Smooth muscle cell (in vitro differentiated cells): ENCODE results near the gene MFF. TPM values are rescaled to one million over a fixed set of nuclear protein-coding genes. Genes with fewer than 3 reads are reported as not detected.

Experiments used
- DNase-seq: peaks from one replicate; lab custom pipeline; 2025; ENCODE audit not compliant: unreplicated experiment; lab: John Stamatoyannopoulos, UW
- H2AFZ ChIP-seq: fragments of 200-600 bp; sonication (generic); 2 replicates; pipeline ENCODE4 v1.6.0; 2016; ENCODE audit warnings: antibody characterized with exemption, low read depth, mild to moderate bottlenecking
- H3F3A ChIP-seq: fragments of 200-600 bp; sonication (generic); 2 replicates; pipeline ENCODE4 v1.6.0; 2017; ENCODE audit warnings: antibody characterized with exemption, low read depth
- H3K27ac ChIP-seq: fragments of 200-600 bp; sonication (generic); 2 replicates; pipeline ENCODE4 v1.5.1; 2016; ENCODE audit warnings: low read depth, mild to moderate bottlenecking
- H3K27me3 ChIP-seq: fragments of 200-600 bp; sonication (generic); 2 replicates; pipeline ENCODE4 v1.6.1; 2016; ENCODE audit warnings: low read depth, mild to moderate bottlenecking
- H3K36me3 ChIP-seq: fragments of 200-600 bp; sonication (generic); 2 replicates; pipeline ENCODE4 v1.5.1; 2016; ENCODE audit warnings: low read depth
- H3K4me1 ChIP-seq: fragments of 200-600 bp; sonication (generic); 2 replicates; pipeline ENCODE4 v1.5.1; 2016; ENCODE audit warnings: low read depth
- H3K4me2 ChIP-seq: fragments of 200-600 bp; sonication (generic); 2 replicates; pipeline ENCODE4 v1.6.0; 2016; ENCODE audit warnings: mild to moderate bottlenecking
- H3K4me3 ChIP-seq: fragments of 200-600 bp; sonication (generic); 2 replicates; pipeline ENCODE4 v1.5.1; 2016; ENCODE audit warnings: mild to moderate bottlenecking
- H3K79me2 ChIP-seq: fragments of 200-600 bp; sonication (generic); 2 replicates; pipeline ENCODE4 v1.6.0; 2016; ENCODE audit warnings: low read depth, mild to moderate bottlenecking
- H3K9ac ChIP-seq: fragments of 200-600 bp; sonication (generic); 2 replicates; pipeline ENCODE4 v1.6.0; 2016; ENCODE audit warnings: low read depth
- H3K9me3 ChIP-seq: fragments of 200-600 bp; sonication (generic); replicated peaks from 2 replicates; pipeline ENCODE4 v1.5.1; 2016; ENCODE audit warnings: low read depth
- H4K20me1 ChIP-seq: fragments of 200-600 bp; sonication (generic); 2 replicates; pipeline ENCODE4 v1.6.0; 2016; ENCODE audit warnings: low read depth
- WGBS: methylation state at CpG from one replicate; pipeline ENCODE4 v1.1.7; 2016; ENCODE audit warnings: low lambda C conversion rate; 5-methylcytosine and 5-hydroxymethylcytosine counted together
- polyA plus RNA-seq: library from polyadenylated mRNA; unstranded; fragments of >200 nt; fragmentation: Nextera tagmentation; extraction: Ambion mirVana; gene quantifications from 2 replicates; pipeline ENCODE4 v1.2.1, GENCODE V29; 2016
- total RNA-seq: library from RNA; depleted of rRNA; stranded (reverse); fragments of >200 nt; gene quantifications from 2 replicates; pipeline ENCODE4 v1.2.3, GENCODE V29; 2014
- TF ChIP-seq, protein P1 (sequence below): fragments of 200-600 bp; sonication (generic); IDR thresholded peaks from 2 replicates; pipeline ENCODE4 v1.5.1; 2017; ENCODE audit warnings: borderline replicate concordance, mild to moderate bottlenecking, antibody characterized with exemption; ENCODE audit not compliant: insufficient read depth, poor library complexity, severe bottlenecking

MFF gene
- total and polyA plus RNA-seq, 2 experiments from 2014 or later: 106 to 121 TPM

DNA sequence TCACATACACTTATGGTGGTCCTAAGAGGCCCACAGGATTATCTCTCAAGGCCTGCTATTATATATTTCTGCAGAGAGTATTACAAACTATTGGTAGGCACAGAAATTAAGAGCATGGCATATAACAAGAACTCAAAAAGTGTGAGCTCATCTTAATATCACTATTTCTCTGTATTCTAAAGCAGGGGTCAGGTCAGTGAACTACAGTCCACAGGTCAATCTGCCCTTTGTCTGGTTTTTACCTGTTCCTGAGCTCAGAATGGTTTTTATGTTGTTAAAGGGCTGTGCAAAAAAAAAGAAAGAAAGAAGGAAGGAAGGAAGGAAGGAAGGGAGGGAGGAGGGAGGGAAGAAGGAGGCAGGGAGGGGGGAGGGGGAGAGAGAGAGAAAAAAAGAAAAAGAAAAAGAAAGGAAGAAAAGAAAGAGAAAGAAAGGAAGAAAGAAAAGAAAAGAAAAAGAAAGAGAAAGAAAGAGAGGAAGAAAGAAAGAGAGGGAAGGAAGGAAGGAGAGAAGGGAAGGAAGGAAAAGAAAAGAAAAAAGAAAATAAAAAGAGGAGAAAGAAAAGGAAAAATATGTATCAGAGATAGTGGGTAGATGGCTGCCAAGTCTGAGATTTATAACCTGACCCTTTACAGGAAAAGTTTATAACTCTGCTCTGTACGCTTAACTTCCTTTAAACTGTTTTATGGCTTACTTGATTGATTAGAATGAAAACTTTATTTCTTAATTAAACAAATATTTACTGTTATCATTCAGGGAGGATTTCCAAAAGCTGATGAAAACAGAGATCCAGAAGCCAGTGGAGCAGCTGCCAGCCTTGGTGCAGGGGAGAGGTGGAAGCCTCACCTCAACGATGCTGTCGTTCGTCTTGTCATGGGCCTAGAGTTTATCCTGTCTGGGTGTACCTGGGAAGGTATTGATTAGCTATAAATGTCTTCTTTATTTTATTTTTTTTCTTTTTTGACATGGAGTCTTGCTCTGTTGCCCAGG, 73.9 kb downstream of the MFF start:
- TF ChIP-seq, protein P1, sequence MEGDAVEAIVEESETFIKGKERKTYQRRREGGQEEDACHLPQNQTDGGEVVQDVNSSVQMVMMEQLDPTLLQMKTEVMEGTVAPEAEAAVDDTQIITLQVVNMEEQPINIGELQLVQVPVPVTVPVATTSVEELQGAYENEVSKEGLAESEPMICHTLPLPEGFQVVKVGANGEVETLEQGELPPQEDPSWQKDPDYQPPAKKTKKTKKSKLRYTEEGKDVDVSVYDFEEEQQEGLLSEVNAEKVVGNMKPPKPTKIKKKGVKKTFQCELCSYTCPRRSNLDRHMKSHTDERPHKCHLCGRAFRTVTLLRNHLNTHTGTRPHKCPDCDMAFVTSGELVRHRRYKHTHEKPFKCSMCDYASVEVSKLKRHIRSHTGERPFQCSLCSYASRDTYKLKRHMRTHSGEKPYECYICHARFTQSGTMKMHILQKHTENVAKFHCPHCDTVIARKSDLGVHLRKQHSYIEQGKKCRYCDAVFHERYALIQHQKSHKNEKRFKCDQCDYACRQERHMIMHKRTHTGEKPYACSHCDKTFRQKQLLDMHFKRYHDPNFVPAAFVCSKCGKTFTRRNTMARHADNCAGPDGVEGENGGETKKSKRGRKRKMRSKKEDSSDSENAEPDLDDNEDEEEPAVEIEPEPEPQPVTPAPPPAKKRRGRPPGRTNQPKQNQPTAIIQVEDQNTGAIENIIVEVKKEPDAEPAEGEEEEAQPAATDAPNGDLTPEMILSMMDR: no peak
- H3K27me3 ChIP-seq: no peaks in the 10 kb centered on the region

DNA sequence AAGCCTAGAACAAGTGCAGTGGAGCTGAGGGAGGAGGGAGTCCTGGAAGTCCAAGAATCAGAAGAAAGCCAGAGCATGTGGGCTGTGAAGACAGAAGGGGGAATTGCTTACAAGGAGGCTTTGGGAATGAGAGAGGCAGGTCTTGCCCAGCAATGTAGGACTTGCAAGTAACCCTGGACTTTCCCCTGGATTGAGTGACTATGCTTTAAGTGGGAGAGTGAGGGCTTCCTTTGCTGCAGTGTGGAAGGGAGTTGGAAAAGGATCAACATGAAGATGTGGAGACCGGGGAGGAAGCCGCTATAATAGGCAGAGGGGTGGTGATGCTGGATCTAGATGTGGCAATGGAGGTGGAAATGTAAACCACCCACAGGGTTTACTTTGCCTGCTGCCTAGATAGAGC, 76.5 kb downstream of the MFF start:
- no peak overlapping the region for H2AFZ ChIP-seq
- H3K27me3 ChIP-seq: no peaks in the 10 kb centered on the region
- no peaks in the 10 kb centered on the region for H3F3A ChIP-seq
- no peaks in the 10 kb centered on the region for H3K4me1 ChIP-seq
- H3K36me3 ChIP-seq: no peaks in the 10 kb centered on the region
- no peaks in the 10 kb centered on the region for H4K20me1 ChIP-seq
- H3K79me2 ChIP-seq: no peaks in the 10 kb centered on the region
- H3K9me3 ChIP-seq: no peaks in the 10 kb centered on the region
- no peak overlapping the region for H3K9ac ChIP-seq
- no peak overlapping the region for H3K4me2 ChIP-seq
- H3K4me3 ChIP-seq: no peak overlapping the region
- TF ChIP-seq, protein P1: no peak
- WGBS: 98% methylated on average over 2 of the region's 2 CpGs
- DNase-seq: no peak
- H3K27ac ChIP-seq: no peak overlapping the region

More for the DNA sequence above, 73.9 kb downstream of the MFF start:
- DNase-seq: no peak
- H3K4me2 ChIP-seq: no peak overlapping the region
- 88% methylated on average over 4 of the region's 4 CpGs for WGBS
- H3K4me3 ChIP-seq: no peak overlapping the region
- H3F3A ChIP-seq: no peaks in the 10 kb centered on the region
- no peaks in the 10 kb centered on the region for H3K36me3 ChIP-seq
- H3K9ac ChIP-seq: no peak overlapping the region
- H3K4me1 ChIP-seq: no peaks in the 10 kb centered on the region
- H3K79me2 ChIP-seq: no peaks in the 10 kb centered on the region
- no peaks in the 10 kb centered on the region for H4K20me1 ChIP-seq
- no peak overlapping the region for H2AFZ ChIP-seq
- H3K27ac ChIP-seq: no peak overlapping the region
- no peaks in the 10 kb centered on the region for H3K9me3 ChIP-seq

DNA sequence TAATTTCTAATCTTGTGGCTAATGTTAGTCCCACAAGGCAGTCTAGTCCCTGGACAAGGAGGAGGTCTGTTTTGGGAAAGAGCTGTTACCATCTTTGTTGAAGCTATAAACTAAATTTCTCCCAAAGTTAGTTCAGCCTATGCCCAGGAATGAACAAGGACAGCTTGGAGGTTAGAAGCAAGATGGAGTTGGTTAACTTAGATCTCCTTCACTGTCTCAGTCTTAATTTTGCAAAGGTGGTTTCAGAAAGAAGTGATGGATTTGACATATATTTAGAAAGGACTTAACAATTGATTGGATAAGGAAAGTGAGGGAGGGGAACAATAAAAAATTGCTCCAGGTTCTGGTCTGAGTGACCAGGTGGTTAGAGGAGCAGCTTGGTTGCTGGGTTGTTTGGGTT, 77.3 kb downstream of the MFF start:
- Histone ChIP-seq H4K20me1 (no peaks in the 10 kb centered on the region), H3K4me1 (no peaks in the 10 kb centered on the region), H3F3A (no peaks in the 10 kb centered on the region), H3K9me3 (no peaks in the 10 kb centered on the region), H3K79me2 (no peaks in the 10 kb centered on the region), H3K27ac (no peak overlapping the region), H3K4me2 (no peak overlapping the region), H3K9ac (no peak overlapping the region), H3K4me3 (no peak overlapping the region), H3K36me3 (no peaks in the 10 kb centered on the region), H2AFZ (no peak overlapping the region), H3K27me3 (no peaks in the 10 kb centered on the region)
- TF ChIP-seq, protein P1: no peak
- no peak for DNase-seq
